GM23338 (cell line): ENCODE results near the gene RNF168.
A peak's percentile ranks its signal among the peaks of the same experiment; 100 is the strongest.

Source experiments
- POLR2AphosphoS5 ChIP-seq: IDR thresholded peaks from 2 replicates; pipeline ENCODE4 v1.6.1; 2016; ENCODE audit warnings: antibody characterized with exemption, low read depth
- TF ChIP-seq, protein P1 (sequence below), 2 experiments: fragments of 200-600 bp in 1 of 2; sonication (generic) in 1 of 2; conservative IDR thresholded peaks; 2 replicates each; pipeline versions ENCODE4 v1.5.1 to v1.6.1; 2016 to 2017; ENCODE audit warnings: antibody characterized with exemption in 2 of 2, low read depth in 2 of 2, mild to moderate bottlenecking in 2 of 2, moderate library complexity in 1 of 2
- TF ChIP-seq, protein P2 (sequence below): IDR thresholded peaks from 2 replicates; pipeline ENCODE4 v1.6.1; 2016; ENCODE audit warnings: antibody characterized with exemption
- TF ChIP-seq, protein P3 (sequence below): IDR thresholded peaks from one replicate; pipeline ENCODE4 v1.6.1; 2018; ENCODE audit warnings: antibody characterized with exemption; ENCODE audit not compliant: unreplicated experiment

DNA sequence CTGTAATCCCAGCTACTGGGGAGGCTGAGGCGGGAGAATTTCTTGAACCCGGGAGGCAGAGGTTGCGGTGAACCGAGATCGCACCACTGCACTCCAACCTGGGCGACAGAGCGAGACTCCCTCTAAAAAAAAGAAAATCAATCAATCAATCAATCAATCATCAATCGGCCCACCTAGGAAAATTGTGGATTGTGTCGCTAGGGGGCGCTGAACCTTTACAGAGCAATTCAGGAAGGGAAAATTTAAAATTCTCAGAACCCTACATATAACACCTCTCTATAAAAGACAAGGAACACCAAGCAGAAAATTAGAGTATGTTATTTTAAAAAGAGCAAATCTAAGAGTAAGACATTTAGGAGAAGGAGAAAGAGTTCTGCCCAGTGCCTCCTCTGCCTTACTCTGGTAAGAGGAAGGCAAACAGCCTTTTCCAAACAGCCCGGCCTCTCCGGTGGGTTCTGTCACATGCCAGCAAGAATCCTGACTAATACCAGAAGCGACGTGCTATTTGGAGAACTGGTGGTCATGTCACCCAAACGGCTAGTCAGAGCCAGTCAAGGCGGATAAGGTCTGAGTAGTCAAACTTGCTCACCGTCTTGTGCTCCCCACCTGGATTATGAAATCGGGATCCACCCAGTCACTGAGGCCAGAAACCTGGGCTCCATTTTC, 33.9 kb upstream of the RNF168 start:
- TF ChIP-seq, protein P1, sequence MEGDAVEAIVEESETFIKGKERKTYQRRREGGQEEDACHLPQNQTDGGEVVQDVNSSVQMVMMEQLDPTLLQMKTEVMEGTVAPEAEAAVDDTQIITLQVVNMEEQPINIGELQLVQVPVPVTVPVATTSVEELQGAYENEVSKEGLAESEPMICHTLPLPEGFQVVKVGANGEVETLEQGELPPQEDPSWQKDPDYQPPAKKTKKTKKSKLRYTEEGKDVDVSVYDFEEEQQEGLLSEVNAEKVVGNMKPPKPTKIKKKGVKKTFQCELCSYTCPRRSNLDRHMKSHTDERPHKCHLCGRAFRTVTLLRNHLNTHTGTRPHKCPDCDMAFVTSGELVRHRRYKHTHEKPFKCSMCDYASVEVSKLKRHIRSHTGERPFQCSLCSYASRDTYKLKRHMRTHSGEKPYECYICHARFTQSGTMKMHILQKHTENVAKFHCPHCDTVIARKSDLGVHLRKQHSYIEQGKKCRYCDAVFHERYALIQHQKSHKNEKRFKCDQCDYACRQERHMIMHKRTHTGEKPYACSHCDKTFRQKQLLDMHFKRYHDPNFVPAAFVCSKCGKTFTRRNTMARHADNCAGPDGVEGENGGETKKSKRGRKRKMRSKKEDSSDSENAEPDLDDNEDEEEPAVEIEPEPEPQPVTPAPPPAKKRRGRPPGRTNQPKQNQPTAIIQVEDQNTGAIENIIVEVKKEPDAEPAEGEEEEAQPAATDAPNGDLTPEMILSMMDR (conservative IDR thresholded peaks at IDR 0.05; ENCODE audit: low read depth in 2 of 2), result peak; percentile 76 to 95
- TF ChIP-seq, protein P2, sequence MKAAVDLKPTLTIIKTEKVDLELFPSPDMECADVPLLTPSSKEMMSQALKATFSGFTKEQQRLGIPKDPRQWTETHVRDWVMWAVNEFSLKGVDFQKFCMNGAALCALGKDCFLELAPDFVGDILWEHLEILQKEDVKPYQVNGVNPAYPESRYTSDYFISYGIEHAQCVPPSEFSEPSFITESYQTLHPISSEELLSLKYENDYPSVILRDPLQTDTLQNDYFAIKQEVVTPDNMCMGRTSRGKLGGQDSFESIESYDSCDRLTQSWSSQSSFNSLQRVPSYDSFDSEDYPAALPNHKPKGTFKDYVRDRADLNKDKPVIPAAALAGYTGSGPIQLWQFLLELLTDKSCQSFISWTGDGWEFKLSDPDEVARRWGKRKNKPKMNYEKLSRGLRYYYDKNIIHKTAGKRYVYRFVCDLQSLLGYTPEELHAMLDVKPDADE, result no peak
- TF ChIP-seq, protein P3, sequence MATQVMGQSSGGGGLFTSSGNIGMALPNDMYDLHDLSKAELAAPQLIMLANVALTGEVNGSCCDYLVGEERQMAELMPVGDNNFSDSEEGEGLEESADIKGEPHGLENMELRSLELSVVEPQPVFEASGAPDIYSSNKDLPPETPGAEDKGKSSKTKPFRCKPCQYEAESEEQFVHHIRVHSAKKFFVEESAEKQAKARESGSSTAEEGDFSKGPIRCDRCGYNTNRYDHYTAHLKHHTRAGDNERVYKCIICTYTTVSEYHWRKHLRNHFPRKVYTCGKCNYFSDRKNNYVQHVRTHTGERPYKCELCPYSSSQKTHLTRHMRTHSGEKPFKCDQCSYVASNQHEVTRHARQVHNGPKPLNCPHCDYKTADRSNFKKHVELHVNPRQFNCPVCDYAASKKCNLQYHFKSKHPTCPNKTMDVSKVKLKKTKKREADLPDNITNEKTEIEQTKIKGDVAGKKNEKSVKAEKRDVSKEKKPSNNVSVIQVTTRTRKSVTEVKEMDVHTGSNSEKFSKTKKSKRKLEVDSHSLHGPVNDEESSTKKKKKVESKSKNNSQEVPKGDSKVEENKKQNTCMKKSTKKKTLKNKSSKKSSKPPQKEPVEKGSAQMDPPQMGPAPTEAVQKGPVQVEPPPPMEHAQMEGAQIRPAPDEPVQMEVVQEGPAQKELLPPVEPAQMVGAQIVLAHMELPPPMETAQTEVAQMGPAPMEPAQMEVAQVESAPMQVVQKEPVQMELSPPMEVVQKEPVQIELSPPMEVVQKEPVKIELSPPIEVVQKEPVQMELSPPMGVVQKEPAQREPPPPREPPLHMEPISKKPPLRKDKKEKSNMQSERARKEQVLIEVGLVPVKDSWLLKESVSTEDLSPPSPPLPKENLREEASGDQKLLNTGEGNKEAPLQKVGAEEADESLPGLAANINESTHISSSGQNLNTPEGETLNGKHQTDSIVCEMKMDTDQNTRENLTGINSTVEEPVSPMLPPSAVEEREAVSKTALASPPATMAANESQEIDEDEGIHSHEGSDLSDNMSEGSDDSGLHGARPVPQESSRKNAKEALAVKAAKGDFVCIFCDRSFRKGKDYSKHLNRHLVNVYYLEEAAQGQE, result no peak
- TF ChIP-seq POLR2AphosphoS5, result no peak
